WTC11 (cell line): Measurements from ENCODE around the gene ATL3. TPM values are rescaled to one million over a fixed set of nuclear protein-coding genes. Genes with fewer than 3 reads are reported as not detected.
"Not testable (repeated sequence)": the region's sequence is repeated elsewhere in the genome, so short reads cannot be mapped to it uniquely, and the experiment has no call there.

Experiments used
- ATAC-seq: fragments of 200-7000 bp; cut with Tn5 transposase; 2 replicates; pipeline ENCODE4 v1.10.0; 2021; ENCODE audit warnings: mild to moderate bottlenecking, moderate library complexity
- CTCF ChIA-PET: fragments of 300-600 bp; sonication (Branson Sonifier 250); formaldehyde crosslinking; loops from one replicate; lab custom pipeline; 2021; ENCODE audit warnings: antibody characterized with exemption; lab: Charles Lee
- POLR2A ChIA-PET: fragments of 350-600 bp; sonication (Branson Sonifier 250); formaldehyde crosslinking; loops from one replicate; lab custom pipeline; 2021; ENCODE audit warnings: antibody characterized with exemption; lab: Charles Lee
- DNase-seq: peaks from one replicate; pipeline ENCODE4 v3.0.0; 2021; ENCODE audit warnings: low spot score
- H3K27ac Mint-ChIP-seq: 2 replicates; pipeline ENCODE4 v1.8.0; 2021; ENCODE audit warnings: mixed read lengths
- H3K27me3 Mint-ChIP-seq: 2 replicates; pipeline ENCODE4 v1.8.0; 2021; ENCODE audit warnings: low read depth, mild to moderate bottlenecking, moderate library complexity, mixed read lengths
- H3K36me3 Mint-ChIP-seq: 2 replicates; pipeline ENCODE4 v1.8.0; 2021; ENCODE audit warnings: mixed read lengths
- H3K4me1 Mint-ChIP-seq: 2 replicates; pipeline ENCODE4 v1.8.0; 2022; ENCODE audit warnings: mixed read lengths
- H3K4me3 Mint-ChIP-seq: 2 replicates; pipeline ENCODE4 v1.8.0; 2021; ENCODE audit warnings: mild to moderate bottlenecking, moderate library complexity, mixed read lengths
- H3K9me3 Mint-ChIP-seq: 2 replicates; pipeline ENCODE4 v1.8.0; 2021; ENCODE audit warnings: mixed read lengths
- CTCF ChIP-seq: fragments of 200-600 bp; IDR thresholded peaks from 2 replicates; pipeline ENCODE4 v1.8.0; 2022; ENCODE audit warnings: antibody characterized with exemption
- HMGXB4 ChIP-seq: sonication (generic); formaldehyde crosslinking; IDR thresholded peaks from 2 replicates; pipeline ENCODE4 v1.8.1; 2023; ENCODE audit warnings: mild to moderate bottlenecking, moderate library complexity, missing genetic modification reagents
- MLX ChIP-seq: sonication (generic); formaldehyde crosslinking; IDR thresholded peaks from 2 replicates; pipeline ENCODE4 v1.8.1; 2023; ENCODE audit warnings: mild to moderate bottlenecking, missing genetic modification reagents, moderate library complexity
- PRDM15 ChIP-seq: sonication (generic); formaldehyde crosslinking; IDR thresholded peaks from 2 replicates; pipeline ENCODE4 v1.8.0; 2022; ENCODE audit warnings: missing genetic modification reagents
- SP1 ChIP-seq: sonication (generic); formaldehyde crosslinking; conservative IDR thresholded peaks from 2 replicates; pipeline ENCODE4 v1.8.1; 2022; ENCODE audit warnings: missing genetic modification reagents
- USF2 ChIP-seq: sonication (generic); formaldehyde crosslinking; IDR thresholded peaks from 2 replicates; pipeline ENCODE4 v1.8.1; 2023; ENCODE audit warnings: mild to moderate bottlenecking, missing genetic modification reagents, moderate library complexity
- ZNF121 ChIP-seq: sonication (generic); formaldehyde crosslinking; IDR thresholded peaks from 2 replicates; pipeline ENCODE4 v1.8.0; 2023; ENCODE audit warnings: missing genetic modification reagents
- ZNF138 ChIP-seq: sonication (generic); formaldehyde crosslinking; conservative IDR thresholded peaks from 2 replicates; pipeline ENCODE4 v1.8.1; 2022; ENCODE audit warnings: mild to moderate bottlenecking, moderate library complexity, missing genetic modification reagents
- ZNF532 ChIP-seq: fragments of 250-450 bp; sonication (Bioruptor Pico); IDR thresholded peaks from 2 replicates; pipeline ENCODE4 v1.9.0; 2021; ENCODE audit warnings: mild to moderate bottlenecking, borderline replicate concordance
- total RNA-seq: library from RNA; stranded (reverse); gene quantifications from 3 replicates; pipeline ENCODE4 v1.2.3, GENCODE V29; 2021

Gene ATL3
- total RNA-seq, 1 experiment from 2014 or later: 32.1 TPM

- TF ChIP-seq SP1 (CRISPR knock-in tag): no peak
- TF ChIP-seq ZNF532 (CRISPR knock-in tag): no peak
Observed at GRCh38 chr11:63641727-63642126, 29.4 kb downstream of the ATL3 start (continued).

GRCh38 chr11:63639199-63639832 lies 31.9 kb downstream of the ATL3 start:
- H3K27me3 Mint-ChIP-seq: no peaks in the 10 kb centered on the region
- TF ChIP-seq ZNF121 (CRISPR knock-in tag): peak; percentile 93; the same call in 1 of the 2 replicates
- TF ChIP-seq CTCF: peak; percentile 27; the same call in 1 of the 2 replicates
- TF ChIP-seq ZNF138 (CRISPR knock-in tag): no peak
- TF ChIP-seq, all 79 proteins: peak for 2
- H3K27ac Mint-ChIP-seq: no peak overlapping the region
- H3K36me3 Mint-ChIP-seq: peaks cover 49% of the 10 kb centered on the region
- DNase-seq (no peak), ATAC-seq (no peak)
- CTCF ChIA-PET: interaction anchor here (0.9 to 4.5 kb wide), 9 partner anchors 15 to 734 kb away, joined by 3 to 61 read pairs (median 4); partner anchors contain the start of gene PLAAT5
- H3K4me3 Mint-ChIP-seq: no peak overlapping the region
- POLR2A ChIA-PET: no interaction called here
- peaks cover 4% of the 10 kb centered on the region for H3K4me1 Mint-ChIP-seq
- H3K9me3 Mint-ChIP-seq: no peaks in the 10 kb centered on the region

GRCh38 chr11:63638436-63638835 lies 32.7 kb downstream of the ATL3 start:
- DNase-seq, POLR2A ChIA-PET: not testable (repeated sequence)

GRCh38 chr11:63635762-63636465 lies 35.3 kb downstream of the ATL3 start:
- peak; percentile 96 for ATAC-seq
- CTCF ChIA-PET: interaction anchor here (0.6 to 4.5 kb wide), 15 partner anchors 13 to 600 kb away, joined by 3 to 61 read pairs (median 4); partner anchors contain the start of genes PLAAT4 and PLAAT5
- Mint-ChIP-seq H3K4me1 (peaks cover 4% of the 10 kb centered on the region), H3K9me3 (no peaks in the 10 kb centered on the region), H3K27me3 (no peaks in the 10 kb centered on the region), H3K27ac (peak overlapping the region; percentile 2; the same call in 1 of the 2 replicates), H3K4me3 (no peak overlapping the region), H3K36me3 (peaks cover 48% of the 10 kb centered on the region)
- DNase-seq: peak; percentile 82
- POLR2A ChIA-PET: no interaction called here
- TF ChIP-seq MLX (CRISPR knock-in tag): no peak
- no peak for TF ChIP-seq PRDM15 (CRISPR knock-in tag)
- no peak for TF ChIP-seq HMGXB4 (CRISPR knock-in tag)
- peak; percentile 69 for TF ChIP-seq CTCF
- no peak for TF ChIP-seq USF2 (CRISPR knock-in tag)
- TF ChIP-seq, all 79 proteins: peak for 1

More at GRCh38 chr11:63638436-63638835, 32.7 kb downstream of the ATL3 start:
- peaks cover 48% of the 10 kb centered on the region for H3K36me3 Mint-ChIP-seq
- H3K9me3 Mint-ChIP-seq, H3K27ac Mint-ChIP-seq, H3K27me3 Mint-ChIP-seq, ATAC-seq, H3K4me1 Mint-ChIP-seq, H3K4me3 Mint-ChIP-seq: not testable (repeated sequence)
- CTCF ChIA-PET: interaction anchor here (0.9 to 4.5 kb wide), 8 partner anchors 14 to 733 kb away, joined by 3 to 61 read pairs (median 4); partner anchors contain the start of gene PLAAT5
